HG03571 (cell line): ENCODE measurements around the gene MATCAP1.

ENCODE experiments used
- ATAC-seq: cut with Tn5 transposase; IDR thresholded peaks from one replicate; pipeline ENCODE4 v1.9.1; 2021; ENCODE audit not compliant: unreplicated experiment

Gene MATCAP1

DNA sequence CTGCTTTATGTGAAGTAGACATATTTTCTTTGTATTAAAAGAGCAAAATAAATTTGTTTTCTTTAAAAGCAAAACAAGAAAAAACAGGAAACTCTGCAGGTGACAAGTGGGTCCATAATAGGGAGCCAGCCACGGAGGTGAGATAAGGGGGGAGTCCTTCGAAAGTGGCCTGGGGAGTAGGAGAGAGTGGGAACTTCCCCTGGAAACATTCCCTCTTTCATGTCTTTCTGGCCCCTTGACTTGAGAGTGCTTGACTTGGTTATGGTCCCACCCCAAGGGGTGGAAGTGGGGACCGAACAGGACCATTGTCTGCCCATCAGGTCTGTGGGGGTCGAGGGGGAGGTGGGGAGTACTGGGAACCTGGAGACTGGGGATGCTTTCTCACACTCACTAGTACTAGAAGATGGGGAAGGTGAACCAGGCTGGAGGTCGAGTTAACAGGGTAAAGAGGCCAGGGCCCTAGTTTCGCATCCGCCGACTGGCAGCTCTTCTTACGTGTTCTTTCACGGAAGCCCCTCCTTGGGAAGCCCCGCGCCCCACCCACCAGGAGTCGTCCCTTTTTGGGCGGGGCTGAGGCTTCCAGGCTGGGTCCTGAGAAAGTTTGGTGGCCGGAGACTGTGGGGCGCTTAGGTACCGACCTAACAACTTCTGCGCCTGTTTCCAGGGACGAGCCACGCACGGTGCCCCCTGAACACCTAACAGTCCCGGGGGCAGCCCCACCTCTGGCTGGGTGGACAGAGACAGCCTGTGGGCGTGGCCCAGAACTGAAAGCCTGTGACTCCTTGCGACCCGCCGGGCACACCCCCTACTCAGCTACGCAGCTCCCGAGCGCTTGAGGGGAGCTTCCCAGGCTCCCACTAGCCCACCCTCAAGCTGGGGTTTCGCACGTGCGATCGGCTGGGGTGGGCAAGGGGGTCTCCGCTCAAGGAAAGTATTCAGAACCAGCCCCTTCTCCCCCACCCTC lies 24.8 kb downstream of the MATCAP1 start:
- peak; percentile 30 for ATAC-seq

DNA sequence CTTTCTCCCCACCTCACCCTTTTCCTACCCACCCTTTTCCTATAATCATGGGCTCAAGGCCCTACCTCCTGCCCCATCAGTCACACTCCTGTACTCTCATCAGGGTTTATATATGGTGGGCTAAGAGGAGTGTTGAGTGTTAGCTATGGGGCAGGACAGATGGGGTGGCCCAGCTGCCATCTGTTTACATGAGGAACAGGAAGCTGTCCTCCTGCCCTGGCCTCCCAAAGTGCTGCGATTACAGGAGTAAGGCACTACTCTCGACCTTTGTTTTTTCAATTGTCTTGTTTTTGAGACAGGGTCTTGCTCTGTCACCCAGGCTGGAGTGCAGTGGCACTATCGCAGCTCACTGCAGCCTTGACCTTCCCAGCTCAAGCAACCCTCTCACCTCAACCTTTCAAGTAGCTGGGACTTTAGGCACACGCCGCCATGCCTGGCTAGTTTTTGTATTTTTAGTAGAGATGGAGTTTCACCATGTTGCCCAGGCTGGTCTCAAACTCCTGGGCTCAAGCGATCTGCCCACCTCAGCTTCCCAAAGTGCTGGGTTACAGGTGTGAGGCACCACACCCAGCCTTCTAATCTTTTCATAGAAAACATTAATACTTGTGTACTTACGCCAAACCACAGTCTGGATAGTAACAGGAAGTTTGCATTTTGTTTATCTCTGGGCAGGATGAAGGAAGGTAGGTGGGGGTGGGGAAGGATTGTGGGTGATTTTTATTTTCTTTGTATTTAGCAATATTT lies 25.7 kb downstream of the MATCAP1 start:
- no peak for ATAC-seq

DNA sequence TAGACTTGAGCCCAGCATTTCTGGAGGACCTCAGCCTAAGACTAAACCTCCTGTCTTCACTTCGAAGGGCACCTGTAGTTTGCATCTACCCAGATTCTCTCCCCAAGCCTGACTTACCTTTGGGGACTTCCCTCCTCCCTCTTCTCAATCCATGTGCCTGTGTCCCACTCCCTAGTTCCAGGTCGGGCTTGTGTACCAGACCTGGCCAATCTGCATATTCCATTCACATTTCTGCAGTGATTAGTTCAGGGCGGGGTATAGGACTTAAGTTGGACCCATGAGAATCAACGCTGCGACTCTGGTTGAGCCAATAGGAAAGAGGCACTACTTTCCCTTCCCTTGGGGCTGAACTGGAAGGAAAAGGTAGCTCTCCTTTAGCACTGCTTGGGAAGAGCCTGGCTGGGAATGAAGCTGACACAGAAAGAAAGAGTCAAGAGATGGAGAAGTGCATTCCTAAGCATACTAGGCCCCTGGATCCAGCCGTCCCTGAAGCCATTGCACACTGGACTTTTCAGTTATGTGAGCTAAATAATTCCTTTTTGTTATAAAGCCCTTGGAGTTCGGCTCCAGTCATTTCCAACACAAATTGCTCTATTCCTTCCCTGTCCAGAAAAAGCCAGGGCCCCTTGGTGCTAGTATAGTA lies 26.5 kb downstream of the MATCAP1 start:
- ATAC-seq, result no peak

DNA sequence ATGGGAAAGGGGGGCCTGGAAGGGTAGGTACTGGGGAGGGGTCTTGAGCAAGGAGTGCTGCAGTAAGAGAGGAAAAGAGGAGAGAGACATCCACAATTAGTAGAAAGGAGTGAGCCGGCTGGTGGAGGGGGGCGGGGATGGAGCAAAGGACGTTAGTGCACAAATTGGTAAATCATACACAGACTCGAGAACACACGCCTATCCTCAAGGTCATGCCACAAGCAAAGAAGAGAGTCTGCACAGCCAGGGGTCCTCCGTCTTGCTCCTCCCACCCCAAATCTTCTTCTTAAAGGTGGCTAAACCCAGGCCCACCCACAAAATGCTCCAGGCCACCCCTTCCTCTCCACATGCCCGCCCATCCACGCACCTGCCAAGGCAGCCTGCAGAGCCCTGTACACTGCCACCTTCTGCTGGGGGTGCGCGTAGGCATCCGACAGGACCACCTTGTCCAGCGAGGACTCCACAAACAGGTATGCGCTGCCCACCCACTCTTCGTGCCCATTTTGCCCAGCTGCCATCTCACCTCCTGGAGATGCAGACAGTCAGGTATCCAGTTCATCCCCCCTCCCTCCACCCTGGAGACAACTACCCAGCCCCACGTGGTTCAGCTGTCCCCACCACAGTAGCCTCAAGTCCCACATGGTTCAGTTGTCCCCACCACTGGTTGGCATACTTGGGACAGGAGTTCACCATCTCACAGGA lies 27.5 kb downstream of the MATCAP1 start:
- ATAC-seq, result no peak

DNA sequence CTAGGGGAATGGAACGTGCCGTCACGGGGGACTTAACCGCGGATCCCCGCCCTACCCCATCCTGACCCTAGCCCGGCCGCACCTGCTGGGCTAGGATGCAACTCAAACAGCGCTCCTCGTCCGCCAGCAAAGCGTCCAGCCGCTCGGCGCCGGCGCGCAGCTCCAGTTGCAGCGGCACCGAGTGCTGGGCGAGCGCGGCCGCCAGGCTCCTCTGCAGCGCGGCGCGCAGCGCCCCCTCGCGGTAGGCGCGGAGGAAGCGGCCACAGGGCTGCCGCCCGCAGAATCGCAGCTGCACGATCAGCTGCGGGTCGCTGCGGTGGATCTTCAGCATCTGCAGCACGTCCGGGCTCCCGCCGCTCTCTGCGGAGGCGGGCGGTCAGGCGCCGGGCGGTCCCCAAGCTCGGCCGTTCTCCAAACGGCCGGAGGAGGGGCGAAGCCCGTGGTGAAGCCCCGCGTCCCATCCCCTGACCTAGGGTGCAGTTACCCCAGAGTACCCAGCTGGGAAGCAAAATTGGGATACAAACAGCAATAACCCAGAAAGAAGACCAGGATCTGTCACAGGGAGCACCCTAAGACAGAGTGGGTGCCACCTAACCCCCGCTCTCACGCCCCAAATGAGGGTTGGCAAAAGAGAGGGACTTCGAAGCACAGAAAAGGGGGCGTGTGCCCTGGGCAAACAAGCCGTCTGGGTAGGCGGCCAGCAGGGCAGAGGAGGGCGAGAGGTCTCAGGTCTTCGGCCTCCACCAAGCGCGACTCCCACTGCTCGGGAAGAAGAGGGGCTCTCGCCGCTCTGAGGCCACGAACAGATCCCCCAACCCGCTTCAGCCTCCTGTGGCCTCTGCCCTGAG lies 28.2 kb downstream of the MATCAP1 start:
- no peak for ATAC-seq

DNA sequence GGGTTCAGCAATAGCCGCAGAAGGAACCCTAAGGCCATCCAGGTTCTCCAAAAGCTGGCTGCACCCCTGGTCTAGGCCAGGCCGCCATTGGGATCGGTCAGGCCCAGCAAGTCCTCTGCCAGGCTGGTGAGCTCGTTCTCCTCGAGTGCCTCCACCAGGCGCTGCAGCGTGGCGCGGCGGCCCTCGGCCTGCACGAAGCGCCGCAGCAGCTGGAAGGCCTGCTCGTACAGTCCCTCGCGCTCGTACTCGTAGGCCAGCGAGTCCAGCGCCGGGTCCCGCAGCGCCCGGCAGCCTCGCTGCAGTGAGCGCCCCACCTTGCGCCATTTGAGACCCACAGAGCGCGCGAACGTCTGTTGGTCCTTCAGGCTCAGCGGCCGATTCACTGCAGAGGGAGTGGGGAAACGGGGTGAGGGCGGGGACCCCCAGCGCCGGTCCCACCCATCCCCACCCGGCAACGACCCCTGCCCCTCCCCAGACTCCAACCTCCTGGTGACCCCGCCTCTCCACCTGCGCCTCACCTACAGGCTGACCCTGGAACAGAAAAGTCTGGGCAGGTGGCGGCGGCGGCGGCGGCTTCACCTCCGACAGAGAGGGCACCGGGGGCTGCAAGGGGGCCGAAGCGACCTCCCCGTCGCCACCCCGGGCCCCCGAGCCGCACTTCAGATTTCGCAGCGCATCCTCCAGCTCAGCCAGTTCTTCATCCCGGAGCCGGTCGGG lies 29.0 kb downstream of the MATCAP1 start:
- ATAC-seq, result no peak

DNA sequence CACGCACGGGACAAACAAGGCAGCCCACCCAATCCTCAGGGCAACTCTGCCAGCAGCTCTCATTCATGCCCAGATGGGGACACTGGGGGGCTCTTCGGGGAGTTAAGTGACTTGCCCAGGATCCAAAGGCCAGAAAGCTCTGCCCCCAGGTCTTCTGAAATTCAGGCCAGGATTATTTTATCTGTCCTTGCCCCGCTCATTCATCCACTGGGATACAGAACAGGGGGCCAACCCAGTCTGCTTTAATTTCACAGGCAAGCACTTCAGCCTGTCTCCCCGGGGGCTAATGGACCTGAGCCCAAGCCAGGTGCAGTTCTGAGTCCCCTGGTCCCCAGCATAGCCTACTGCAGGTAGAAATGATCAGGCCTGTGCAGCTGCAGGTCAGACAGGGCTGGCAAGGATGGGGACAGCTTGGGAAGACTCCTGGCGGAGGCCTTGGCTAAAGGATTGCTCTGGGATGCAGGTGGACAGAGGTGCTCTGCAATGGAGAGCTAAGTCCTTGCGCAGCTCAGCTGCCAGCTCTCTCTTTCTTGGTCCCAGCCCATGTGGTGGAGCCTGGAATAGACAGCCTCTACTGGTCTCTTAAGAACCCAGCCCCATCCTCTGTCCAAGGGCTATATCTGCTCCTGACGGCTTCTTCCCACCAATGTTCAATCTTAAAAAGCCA lies 32.2 kb downstream of the MATCAP1 start:
- ATAC-seq, result no peak

DNA sequence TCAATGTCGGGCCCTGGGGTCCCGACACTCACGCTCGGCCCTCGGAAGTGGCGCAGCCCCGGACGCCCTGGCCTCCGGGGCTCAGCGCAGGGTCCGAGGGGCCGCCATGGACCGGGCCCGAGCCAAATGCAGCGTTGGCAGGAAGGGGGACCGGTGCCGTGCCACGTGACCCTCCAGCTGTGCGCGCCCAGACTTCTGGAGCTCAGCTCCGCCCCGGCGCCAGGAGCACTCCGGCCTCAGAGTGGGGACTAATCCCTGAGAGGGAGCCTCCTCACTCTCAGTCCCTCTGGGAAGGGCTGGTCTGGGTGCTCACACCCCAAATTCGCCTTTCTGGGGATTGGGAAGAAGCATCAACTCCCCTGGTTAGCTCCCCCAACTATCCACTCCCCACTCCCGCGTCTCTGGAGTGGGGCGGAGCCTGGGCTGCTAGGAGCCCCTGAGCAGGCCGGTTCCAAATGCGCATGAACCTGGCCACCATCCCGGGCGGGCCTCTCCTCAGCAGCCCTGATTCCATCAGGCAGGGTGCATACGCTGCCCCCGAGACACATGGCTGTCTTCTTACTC lies 32.8 kb downstream of the MATCAP1 start, which contains the start of gene B3GNT9:
Gene B3GNT9, minus strand, starts transcription at position 166 of the 564 bp plus-strand sequence. CDS start 513 bp downstream, outside the sequence.
- ATAC-seq, result no peak

DNA sequence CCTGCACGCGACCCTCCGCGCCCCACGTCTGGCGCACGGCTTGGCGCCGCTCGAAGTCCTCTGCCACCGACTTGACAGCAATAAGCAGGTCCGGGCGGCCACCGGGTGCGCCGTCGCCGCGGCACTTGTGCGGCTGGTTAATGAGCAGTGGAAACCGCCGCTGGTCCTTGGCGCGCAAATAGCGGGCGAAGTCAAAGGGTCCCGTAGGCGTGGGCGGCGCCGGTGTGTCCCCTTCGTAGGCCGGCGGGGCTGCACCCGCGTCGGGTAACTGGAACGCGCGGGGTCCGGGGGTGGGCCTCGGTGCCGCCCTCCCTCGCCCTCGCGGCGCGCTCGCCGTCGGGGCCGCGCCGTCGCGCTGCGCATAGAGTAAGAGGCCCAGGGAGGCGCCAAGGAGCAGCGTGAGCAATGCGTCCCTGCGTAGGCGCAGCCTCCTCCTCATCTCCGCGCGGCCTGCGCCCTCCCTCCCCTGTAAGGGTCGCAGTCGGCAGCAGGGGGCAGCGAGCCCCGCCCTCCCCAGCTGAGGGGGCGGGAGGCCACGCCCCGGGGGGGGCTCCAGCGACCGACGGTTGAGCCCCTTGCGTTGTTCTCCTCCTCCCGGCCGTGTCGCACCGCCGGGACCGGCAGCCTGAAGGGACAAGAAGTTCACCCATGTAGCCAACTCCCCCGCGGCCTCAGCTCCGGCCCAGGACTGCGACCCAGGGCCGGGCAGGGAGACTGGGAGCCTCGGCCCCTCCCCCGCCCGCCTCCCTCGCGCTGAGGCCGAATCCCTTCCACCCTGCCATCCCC lies 33.5 kb downstream of the MATCAP1 start:
- ATAC-seq, result no peak

DNA sequence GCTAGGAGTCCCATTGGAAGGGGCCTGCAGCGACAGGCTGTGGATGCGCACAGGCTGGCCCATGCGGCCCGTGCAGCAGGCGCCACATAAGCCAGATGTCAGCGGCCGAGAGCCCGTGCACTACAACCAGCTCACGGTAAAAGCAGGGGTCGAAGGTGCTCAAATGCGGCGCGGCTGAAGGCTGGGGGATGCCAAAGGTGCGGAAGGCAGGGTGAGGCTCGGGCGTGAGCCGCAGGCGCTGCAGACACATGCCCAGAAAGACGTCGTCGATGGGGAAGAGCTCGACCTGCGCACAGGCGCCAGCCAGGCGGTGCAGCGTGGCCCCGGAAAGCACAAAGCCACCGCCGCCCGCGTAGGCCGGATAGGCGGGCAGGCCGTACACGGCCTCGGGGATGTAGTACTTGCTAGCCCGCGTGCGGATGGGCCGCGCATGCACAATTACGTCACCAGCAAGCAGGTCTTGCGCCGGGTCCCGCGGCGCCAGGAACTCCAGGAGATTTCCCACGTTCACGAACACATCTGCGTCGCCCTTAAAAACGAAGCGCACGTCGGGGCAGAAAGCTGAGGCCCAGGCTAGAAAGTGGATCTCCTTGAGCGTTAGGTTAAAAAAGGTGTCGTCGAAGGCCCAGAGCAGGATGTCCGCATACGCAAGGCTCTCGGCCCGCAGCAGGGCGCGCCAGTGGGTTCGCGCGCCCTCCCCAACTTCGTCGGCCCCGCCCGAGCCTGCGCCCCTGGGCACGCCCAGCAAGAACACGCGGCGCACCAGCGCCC lies 34.3 kb downstream of the MATCAP1 start:
- no peak for ATAC-seq

DNA sequence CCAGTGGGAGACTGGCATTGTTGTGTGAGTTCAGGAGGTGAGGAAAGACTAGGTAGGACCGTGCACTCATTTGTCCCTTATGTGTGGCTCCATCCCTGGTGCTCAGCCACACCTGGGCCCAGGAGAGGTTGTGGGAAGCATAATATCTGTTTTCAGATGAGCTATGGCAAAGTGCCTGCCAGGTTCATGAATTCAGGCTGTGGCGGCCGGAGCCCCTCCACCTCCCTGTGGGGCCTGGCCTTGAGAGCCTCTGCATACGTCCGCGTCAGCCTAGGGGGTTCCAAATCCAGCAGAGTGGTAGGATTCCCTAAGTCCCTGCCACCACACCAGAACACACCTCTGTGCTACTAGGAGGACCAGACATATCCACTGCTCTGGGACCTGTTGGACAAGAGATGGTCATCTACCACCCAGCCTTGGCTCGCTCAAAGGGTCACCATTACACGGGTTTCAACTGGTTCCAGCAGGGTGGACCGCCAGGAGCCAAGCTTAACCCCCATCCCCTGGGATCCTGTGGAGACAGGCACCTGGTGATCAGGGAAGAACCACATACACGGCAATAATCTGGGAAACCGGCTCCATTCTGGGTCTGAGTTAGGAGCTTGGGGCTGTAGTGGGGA lies 35.0 kb downstream of the MATCAP1 start:
- no peak for ATAC-seq

DNA sequence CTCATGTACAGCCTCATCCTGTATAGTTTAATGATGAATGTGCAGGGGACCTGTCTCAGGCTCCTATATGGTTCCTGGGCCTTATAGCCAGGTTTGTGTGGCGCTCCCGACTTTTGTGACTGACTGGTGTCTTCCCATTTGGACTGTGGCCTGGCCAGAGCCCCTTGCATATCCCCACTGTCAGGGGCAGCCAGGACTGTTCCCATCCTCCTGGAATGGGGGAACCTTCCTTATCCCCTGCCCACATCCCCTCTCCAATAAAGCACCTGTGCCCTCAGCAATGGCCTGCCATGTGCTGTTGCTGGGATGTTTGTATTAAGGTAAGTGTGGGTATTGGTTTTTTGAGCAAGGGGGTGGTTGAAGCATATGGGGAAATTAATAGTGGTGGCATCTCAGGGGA lies 35.5 kb downstream of the MATCAP1 start:
- no peak for ATAC-seq

DNA sequence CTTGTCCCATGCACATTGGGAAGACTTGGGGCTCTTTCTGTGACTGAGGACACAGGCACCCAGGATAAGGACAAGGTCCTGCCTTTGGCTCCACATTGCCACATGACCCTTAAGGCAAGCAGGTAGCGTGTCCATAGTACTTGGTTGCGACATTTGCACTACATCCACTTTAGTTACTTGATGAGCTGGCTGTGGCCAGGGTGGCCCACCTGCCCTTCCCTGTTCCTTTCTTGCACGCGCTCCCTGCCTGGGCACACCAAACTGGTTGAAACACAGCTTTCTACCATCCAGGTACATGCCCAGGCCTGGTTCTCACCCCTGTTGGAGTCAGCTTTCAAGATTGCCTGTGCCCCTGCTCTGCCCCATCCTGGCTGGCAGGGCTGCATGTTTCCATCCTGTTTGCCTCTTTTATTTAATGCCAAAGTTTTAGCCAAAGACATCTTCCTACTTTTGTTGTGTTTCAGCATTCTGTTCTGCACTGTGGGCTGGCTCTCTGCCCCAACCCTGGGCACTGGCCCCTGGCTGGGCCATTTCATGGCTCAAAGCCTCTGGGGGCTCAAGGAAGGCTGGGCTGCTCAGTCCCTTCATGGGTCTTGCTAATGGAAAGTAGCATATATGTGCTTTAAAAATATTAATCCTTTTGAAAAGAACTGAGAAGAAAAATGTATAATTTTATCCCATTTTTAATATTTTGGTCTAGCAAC lies 36.2 kb downstream of the MATCAP1 start:
- ATAC-seq, result no peak

DNA sequence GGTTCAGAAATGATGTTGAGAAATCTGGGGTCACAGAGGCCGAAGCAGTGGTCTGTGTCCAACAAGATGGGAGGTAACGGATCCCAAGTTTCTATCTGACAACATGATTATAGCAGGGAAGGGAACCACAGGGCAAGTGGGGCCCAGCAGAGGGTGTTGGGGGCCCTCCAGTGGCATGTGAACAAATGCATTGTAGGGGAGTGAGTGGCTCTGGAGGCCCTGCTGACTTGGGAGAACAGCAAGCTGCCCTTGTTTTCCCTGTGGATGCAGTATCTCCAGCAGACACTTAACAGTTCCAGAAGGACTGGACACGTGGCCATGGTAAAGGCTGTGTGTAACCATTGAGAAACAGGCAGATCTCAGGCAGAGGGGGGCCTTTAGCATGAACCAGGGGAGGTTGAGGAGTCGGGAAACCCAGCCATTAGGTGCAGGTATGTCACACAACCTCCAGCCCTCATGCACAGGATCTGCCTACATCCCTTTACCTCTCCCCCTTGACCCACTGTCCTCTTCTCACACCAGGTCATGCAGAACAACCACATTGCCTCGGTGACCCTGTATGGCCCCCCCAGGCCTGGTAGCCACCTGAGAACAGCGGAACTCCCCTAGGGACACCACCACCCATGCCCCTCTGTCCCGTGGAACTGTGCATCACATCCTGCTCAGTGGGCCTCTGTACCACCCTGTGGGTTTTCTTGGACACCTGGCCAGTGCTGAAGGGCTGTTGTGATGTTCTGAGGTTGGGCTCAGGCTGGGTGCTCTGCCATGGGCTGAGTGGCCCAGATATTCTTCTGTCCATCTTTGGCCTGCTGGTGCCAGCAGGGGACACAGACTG lies 37.0 kb downstream of the MATCAP1 start:
- ATAC-seq, result no peak

DNA sequence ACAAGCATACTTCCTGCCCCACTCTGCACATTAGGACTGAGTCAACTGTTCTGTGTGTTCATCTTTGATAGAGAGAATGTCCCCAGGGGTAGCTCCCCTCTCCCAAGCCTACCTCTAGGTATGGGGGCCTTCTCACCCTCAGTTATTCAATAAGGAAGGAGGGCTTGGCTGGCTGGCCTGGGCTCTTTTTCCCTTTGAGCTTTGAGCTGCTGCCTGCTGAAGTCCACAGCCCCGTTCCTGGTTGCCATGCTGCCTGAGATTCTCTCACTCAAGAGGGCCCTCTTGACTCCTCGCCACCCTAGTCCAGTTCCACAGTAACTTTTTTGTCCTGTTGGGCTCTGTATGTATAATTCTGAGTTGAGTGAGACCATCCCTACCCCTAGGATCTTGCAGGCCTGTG lies 38.0 kb downstream of the MATCAP1 start:
- ATAC-seq, result no peak
